Urothelium cell line (cell line): Measurements from ENCODE around the gene TADA3.

Experiments used
- DNase-seq: peaks from one replicate; pipeline ENCODE4 v3.0.0; 2011; ENCODE audit warnings: low spot score, mixed read lengths
- FAIRE-seq: peaks from 2 replicates; lab custom pipeline; 2011; peaks lifted over from hg19 to GRCh38; lab: Jason Lieb, UNC

Gene TADA3

DNA sequence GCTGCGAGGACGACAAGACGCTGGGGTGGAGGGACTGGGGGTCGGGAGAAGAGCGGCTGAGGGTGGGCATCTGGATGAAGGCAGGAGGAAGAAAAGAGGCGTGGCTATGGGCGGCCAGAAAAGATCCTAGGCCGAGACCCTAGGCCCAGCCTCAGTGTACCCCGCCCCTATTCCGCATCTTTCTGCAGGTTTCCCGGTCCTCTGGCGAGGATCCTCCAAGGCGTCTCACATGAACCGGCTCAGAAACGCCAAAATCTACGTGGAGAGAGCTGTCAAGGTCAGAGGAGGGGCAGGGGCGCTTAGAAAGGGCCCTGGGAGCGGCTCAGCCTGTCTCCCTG is 18.1 kb upstream of the TADA3 start:
- DNase-seq = no peak
- FAIRE-seq = no peak

DNA sequence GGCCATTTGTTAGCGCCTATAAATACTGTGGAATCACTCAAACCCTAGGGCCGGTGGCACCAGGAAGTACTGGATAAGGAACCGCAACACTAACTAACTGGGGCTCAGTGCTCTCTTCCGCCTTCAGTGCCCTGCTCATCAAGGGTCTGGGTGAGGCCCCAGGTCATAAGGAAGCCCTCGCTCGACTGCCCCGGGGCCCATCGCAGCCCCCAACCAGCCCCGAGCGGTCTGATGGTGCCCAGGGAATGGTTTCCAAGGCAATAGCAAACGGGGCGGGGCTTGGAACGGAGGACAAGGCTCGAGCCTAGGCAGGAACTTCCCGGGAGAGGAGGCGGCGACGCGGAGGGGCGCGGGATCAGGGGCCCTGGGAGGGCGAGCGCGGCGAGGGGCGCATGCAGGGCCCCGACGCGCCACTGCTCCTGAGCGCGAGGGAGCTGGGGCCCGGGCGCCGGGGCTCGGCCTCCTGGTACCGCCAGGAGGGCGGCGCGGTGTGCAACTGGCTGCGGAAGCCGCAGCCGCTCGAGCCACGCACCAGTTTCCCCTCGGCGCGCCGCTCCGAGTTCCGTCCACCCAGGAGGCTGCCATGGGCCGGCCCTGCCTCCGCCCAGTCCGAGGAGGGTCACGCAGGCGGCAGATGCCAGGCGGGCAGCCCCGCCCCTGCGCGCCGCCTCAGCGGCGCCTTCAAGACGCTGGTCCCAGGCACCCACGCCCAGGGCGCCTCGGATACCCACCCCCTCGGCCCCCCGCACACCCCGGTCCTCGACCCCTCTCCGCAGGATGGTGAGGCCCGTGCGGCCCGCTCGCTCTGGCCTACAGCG is 17.6 kb upstream of the TADA3 start, which contains the start of gene TTLL3:
Gene TTLL3 (plus strand): TSS at position 648 of the 818 bp plus-strand sequence. CDS start 400 bp downstream, outside the sequence.
- DNase-seq = no peak
- no peak for FAIRE-seq

GRCh38 chr3:9809239-9809614 is 17.0 kb upstream of the TADA3 start:
- FAIRE-seq (no peak), DNase-seq (no peak)

- no peak for FAIRE-seq
- peak; percentile 21 for DNase-seq
Observed at GRCh38 chr3:9808345-9809037, 16.2 kb upstream of the TADA3 start.

GRCh38 chr3:9807981-9808344 is 15.7 kb upstream of the TADA3 start:
- FAIRE-seq = no peak
- DNase-seq = no peak

GRCh38 chr3:9806688-9807589 is 14.7 kb upstream of the TADA3 start:
- DNase-seq = no peak
- FAIRE-seq = no peak

GRCh38 chr3:9806137-9806536 is 13.9 kb upstream of the TADA3 start:
- DNase-seq (no peak), FAIRE-seq (no peak)

DNA sequence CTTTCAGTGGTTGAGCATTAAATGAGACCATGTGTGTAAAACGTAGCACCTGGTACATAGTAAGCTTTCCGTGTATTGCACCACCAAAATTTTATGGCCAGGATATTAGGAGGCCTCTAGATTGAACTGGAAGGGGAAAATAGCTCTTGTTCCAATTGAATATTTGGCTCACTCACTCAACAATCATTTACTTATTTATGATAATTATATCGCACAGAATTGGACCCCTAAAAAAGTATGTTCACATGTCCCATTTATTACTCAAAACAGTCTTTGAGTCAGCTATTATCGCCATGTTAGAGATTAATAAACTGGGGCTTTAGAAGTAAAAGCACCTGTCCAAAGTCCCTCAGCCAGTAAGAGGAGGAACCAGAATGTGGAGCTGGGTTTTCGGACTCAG is 12.7 kb upstream of the TADA3 start:
- DNase-seq (no peak), FAIRE-seq (no peak)

- DNase-seq (no peak), FAIRE-seq (no peak)
Observed at GRCh38 chr3:9803494-9803893, 11.2 kb upstream of the TADA3 start.

GRCh38 chr3:9800529-9800928 is 8.3 kb upstream of the TADA3 start:
- FAIRE-seq = no peak
- no peak for DNase-seq

DNA sequence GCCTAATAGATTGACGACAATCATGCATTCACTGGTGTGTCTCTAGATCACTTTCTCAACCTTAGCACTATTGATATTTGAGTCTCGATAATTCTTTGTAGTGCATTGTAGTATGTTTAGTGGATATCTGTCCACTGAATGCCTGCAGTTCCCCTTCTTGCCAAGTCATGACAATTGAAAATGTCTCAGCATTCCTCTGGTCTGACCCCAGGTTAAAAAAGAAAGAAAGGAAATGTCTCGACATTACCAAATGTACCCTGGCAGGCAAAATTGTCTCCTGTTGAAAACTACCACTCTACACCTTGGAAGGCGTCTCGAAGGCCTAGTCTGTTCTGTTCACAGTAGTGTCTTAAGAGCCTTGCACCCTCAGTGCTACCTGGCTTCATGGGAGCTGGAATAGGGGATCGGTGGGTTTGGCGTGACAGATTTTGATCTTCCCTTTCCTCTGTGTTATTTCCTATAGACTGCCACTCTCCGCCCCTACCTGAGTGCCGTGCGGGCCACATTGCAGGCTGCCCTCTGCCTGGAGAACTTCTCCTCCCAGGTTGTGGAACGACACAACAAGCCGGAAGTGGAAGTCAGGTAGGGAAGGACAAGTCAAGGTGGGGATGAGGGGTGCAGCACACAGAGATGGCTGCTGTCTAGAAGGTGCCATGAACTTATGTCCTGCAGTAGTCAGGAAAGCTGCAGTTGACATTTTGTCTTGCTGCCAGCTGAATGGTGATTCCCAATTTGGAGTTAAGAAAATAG is 5.1 kb upstream of the TADA3 start:
- FAIRE-seq (no peak), DNase-seq (no peak)

- FAIRE-seq = no peak
- no peak for DNase-seq
Observed at GRCh38 chr3:9795207-9795606, 2.9 kb upstream of the TADA3 start.

GRCh38 chr3:9794400-9794799 is 2.1 kb upstream of the TADA3 start:
- no peak for DNase-seq
- no peak for FAIRE-seq

DNA sequence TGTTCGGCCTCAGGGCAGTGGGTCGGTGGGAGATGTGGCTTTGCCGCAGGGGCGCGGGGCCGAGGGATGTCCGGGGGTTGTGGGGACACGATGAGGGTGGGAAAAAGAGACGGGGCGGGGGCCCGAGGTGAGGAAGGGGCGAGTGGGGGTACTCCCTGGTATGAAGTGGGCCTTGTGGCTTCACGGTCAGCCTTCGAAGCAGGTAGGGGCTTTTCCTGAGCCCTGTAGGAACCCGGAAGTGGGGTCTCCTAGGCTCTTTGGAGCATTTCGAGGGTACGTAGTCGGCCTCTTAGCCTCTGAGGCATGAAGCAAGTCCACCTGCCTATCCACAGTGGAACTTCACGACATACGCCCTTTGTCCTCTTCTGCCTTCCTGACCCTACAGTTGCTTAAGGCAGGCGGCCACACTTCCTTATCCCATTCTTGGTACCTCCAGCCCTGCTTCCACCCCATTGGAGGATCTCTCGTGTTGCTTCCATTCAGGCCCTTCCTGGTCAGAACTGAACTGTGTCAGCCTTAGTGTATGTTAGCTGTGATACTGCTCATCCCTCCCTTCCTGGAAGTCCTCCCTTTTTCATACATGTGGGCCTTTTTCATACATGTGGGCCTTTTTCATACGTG is 998 bp upstream of the TADA3 start:
- FAIRE-seq = no peak
- DNase-seq = peak; percentile 23

DNA sequence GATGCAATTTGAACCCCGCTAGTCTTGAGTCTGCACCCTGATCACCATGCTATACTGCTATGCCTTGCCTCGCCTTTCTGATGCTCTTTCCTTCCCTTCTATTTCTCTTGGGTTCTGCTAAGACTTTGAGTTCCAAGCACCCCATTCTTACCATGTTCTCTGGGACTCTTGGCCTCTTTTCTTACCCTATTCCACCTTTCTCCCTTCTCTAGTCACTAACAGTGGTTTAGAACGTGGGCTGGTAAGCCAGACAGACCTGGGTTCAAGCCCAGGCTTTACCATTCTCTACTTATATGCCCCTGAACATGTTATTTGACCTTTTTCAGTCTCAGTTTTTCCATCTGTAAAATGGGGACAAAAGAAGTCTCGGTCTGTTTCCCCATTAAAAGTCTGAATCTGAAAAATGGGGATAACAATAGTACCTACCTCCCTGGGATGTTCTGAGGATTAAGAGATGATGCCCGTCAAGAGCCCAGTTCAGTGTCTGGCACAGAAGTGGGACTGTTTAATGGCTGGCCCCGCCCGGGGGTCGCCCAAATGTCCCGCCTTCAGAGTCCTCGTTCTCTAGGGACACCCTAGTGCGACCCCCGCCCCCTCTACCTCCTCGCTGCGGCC is 376 bp downstream of the TADA3 start:
- DNase-seq = no peak
- no peak for FAIRE-seq

- no peak for DNase-seq
- FAIRE-seq = no peak
Observed at GRCh38 chr3:9791127-9791526, 1.1 kb downstream of the TADA3 start.

- no peak for FAIRE-seq
Observed at GRCh38 chr3:9787714-9788113, 4.6 kb downstream of the TADA3 start.

DNA sequence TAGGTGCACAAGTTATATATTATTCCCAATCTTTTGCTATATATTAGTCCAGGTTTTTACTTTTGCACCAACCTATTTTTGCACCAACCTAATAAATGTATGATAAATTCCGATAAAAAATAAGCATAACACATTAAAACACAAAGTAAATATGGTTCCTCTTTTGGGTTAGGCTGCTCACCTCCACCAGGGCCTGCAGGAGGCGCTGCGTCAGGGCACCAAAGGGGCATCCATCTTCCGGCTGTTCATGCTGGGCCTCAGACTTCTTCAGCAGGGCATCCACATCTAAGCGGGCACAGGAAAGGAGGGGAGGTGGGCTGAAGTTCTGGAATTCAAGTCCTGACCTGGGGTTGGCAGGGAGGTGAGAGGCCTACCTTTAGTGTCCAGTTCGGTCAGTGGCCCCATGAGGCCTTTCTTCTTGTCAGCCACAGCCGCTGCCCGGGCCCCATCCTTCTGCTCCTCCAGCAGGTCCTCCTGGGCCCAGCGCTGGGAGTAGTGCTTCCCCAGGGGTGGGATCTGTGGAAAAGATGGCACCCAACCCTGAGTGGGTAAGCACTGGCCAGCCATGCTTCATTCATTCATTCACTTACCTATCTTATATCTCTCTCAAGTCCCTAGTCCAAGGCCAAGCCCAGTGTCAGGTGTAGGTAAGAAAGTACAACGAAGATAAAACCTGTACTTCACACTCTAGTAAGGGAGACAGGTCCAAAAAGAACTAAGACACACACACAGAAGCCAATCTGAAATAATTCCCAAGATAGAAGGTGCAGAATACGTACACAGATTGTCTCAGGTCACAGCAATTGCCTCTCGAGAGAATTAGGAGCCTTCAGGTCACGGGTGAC is 5.2 kb downstream of the TADA3 start:
- peak; percentile 26 for DNase-seq

More at GRCh38 chr3:9787714-9788113, 4.6 kb downstream of the TADA3 start:
- DNase-seq = no peak

DNA sequence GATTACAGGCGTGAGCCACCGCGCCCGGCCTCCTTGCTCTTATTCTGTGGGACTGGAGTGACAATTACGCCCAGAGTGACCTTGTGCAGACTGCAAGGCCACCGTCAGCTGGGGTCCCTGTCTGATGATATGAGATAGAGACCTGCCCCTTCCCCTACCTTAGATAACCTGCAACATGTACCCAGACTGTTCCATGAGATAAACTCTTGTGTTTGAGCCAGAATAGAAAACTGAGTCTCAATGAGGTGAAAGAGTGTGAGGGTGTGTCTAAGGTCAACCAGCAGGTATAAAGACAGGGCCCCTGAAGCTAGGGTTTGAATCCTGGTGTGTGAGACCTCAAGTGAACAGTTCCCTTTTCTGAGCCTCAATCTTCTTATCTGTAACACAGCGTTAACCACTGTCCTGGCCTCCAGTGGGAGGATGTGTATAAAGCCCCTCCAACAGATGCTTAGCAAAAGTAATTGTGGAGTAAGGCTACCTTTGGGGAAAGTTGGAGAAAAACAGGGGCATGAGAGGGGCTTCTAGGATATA is 6.0 kb downstream of the TADA3 start:
- DNase-seq (no peak), FAIRE-seq (no peak)

More for the DNA sequence above, 5.2 kb downstream of the TADA3 start:
- no peak for FAIRE-seq
